HG02884 (cell line): ENCODE data around the gene CNNM2.
"Not testable (repeated sequence)": the region's sequence is repeated elsewhere in the genome, so short reads cannot be mapped to it uniquely, and the experiment has no call there.

Source experiments
- ATAC-seq: cut with Tn5 transposase; IDR thresholded peaks from one replicate; pipeline ENCODE4 v1.9.1; 2021; ENCODE audit warnings: mild to moderate bottlenecking, moderate library complexity; ENCODE audit not compliant: unreplicated experiment

Gene CNNM2

GRCh38 chr10:102964713-102965112 lies 46.6 kb downstream of the CNNM2 start:
- no peak for ATAC-seq

- no peak for ATAC-seq
Measured at GRCh38 chr10:102965311-102965851, 47.3 kb downstream of the CNNM2 start.

- no peak for ATAC-seq
Measured at GRCh38 chr10:102967123-102967522, 49.0 kb downstream of the CNNM2 start.

GRCh38 chr10:102970562-102971340 lies 52.7 kb downstream of the CNNM2 start:
- no peak for ATAC-seq

- ATAC-seq, result no peak
Measured at GRCh38 chr10:102975483-102976379, 57.6 kb downstream of the CNNM2 start.

GRCh38 chr10:102976380-102976726 lies 58.3 kb downstream of the CNNM2 start:
- not testable (repeated sequence) for ATAC-seq

- ATAC-seq, result no peak
Measured at GRCh38 chr10:102982296-102982695, 64.2 kb downstream of the CNNM2 start.

- no peak for ATAC-seq
Measured at GRCh38 chr10:102984086-102984485, 66.0 kb downstream of the CNNM2 start.

GRCh38 chr10:102985811-102986210 lies 67.7 kb downstream of the CNNM2 start:
- no peak for ATAC-seq

- no peak for ATAC-seq
Measured at GRCh38 chr10:102988404-102989314, 70.6 kb downstream of the CNNM2 start.

- ATAC-seq, result no peak
Measured at GRCh38 chr10:102994531-102995295, 76.6 kb downstream of the CNNM2 start.

GRCh38 chr10:102996876-102997275 lies 78.8 kb downstream of the CNNM2 start:
- no peak for ATAC-seq

- ATAC-seq, result peak; percentile 79
Measured at GRCh38 chr10:102997998-102998397, 79.9 kb downstream of the CNNM2 start.

GRCh38 chr10:102998399-102998907 lies 80.4 kb downstream of the CNNM2 start:
- no peak for ATAC-seq

- ATAC-seq, result not testable (repeated sequence)
Measured at GRCh38 chr10:103000050-103000449, 82.0 kb downstream of the CNNM2 start.

GRCh38 chr10:103007017-103007416 lies 88.9 kb downstream of the CNNM2 start:
- no peak for ATAC-seq

- no peak for ATAC-seq
Measured at GRCh38 chr10:103013416-103013815, 95.3 kb downstream of the CNNM2 start.

GRCh38 chr10:103019425-103019824 lies 101.3 kb downstream of the CNNM2 start:
- no peak for ATAC-seq

GRCh38 chr10:103021150-103021899 lies 103.2 kb downstream of the CNNM2 start:
- ATAC-seq, result no peak
